HG03378 (cell line): ENCODE measurements around the gene CAPRIN1.
A peak's percentile ranks its signal among the peaks of the same experiment; 100 is the strongest.
"Not testable (repeated sequence)": the region's sequence is repeated elsewhere in the genome, so short reads cannot be mapped to it uniquely, and the experiment has no call there.

Experiments used
- ATAC-seq: cut with Tn5 transposase; IDR thresholded peaks from one replicate; pipeline ENCODE4 v1.9.1; 2021; ENCODE audit warnings: mild to moderate bottlenecking, moderate library complexity; ENCODE audit not compliant: unreplicated experiment

Gene CAPRIN1

GRCh38 chr11:34084637-34085036 lies 33.1 kb downstream of the CAPRIN1 start:
- no peak for ATAC-seq

- no peak for ATAC-seq
Measured at GRCh38 chr11:34086554-34087283, 35.2 kb downstream of the CAPRIN1 start.

- ATAC-seq, result no peak
Measured at GRCh38 chr11:34091825-34092224, 40.3 kb downstream of the CAPRIN1 start.

GRCh38 chr11:34094900-34095299 lies 43.4 kb downstream of the CAPRIN1 start:
- ATAC-seq, result not testable (repeated sequence)

GRCh38 chr11:34098813-34099212 lies 47.3 kb downstream of the CAPRIN1 start:
- ATAC-seq, result no peak

- peak; percentile 1 for ATAC-seq
Measured at GRCh38 chr11:34104680-34105078, 53.1 kb downstream of the CAPRIN1 start.

- ATAC-seq, result peak; percentile 82
Measured at GRCh38 chr11:34105079-34105956, 53.8 kb downstream of the CAPRIN1 start, which contains the start of gene NAT10. Gene NAT10 (plus strand): TSS chr11:34105629. CDS start chr11:34108226, 2,597 bp downstream.

- no peak for ATAC-seq
Measured at GRCh38 chr11:34105957-34106504, 54.5 kb downstream of the CAPRIN1 start.

GRCh38 chr11:34111722-34112270 lies 60.3 kb downstream of the CAPRIN1 start:
- ATAC-seq, result no peak

GRCh38 chr11:34114014-34114413 lies 62.5 kb downstream of the CAPRIN1 start:
- no peak for ATAC-seq

GRCh38 chr11:34114471-34114870 lies 62.9 kb downstream of the CAPRIN1 start:
- ATAC-seq, result no peak

- no peak for ATAC-seq
Measured at GRCh38 chr11:34120651-34121050, 69.1 kb downstream of the CAPRIN1 start.

- no peak for ATAC-seq
Measured at GRCh38 chr11:34124885-34125668, 73.5 kb downstream of the CAPRIN1 start.

GRCh38 chr11:34126959-34127848 lies 75.7 kb downstream of the CAPRIN1 start:
- no peak for ATAC-seq

- no peak for ATAC-seq
Measured at GRCh38 chr11:34128824-34129223, 77.3 kb downstream of the CAPRIN1 start.

- ATAC-seq, result no peak
Measured at GRCh38 chr11:34132261-34132965, 80.9 kb downstream of the CAPRIN1 start.

GRCh38 chr11:34134765-34135164 lies 83.2 kb downstream of the CAPRIN1 start:
- no peak for ATAC-seq

- no peak for ATAC-seq
Measured at GRCh38 chr11:34135439-34135838, 83.9 kb downstream of the CAPRIN1 start.

- ATAC-seq, result no peak
Measured at GRCh38 chr11:34136420-34136819, 84.9 kb downstream of the CAPRIN1 start.
